Measurements from ENCODE around the gene NCK2. TPM values are rescaled to one million over a fixed set of nuclear protein-coding genes. Genes with fewer than 3 reads are reported as not detected.

The NCK2 gene
- total and polyA plus RNA-seq, 12 donors, result 18.5 to 45.1 (median 29.0) TPM

GRCh38 chr2:105907184-105907583, 162.5 kb downstream of the NCK2 start:
- Histone ChIP-seq H3K4me1 (peaks cover 0 to 42% (median 8%) of the 10 kb centered on the region in 9 donors), H3K27ac (peak overlapping the region in 2 of 10 donors; percentile 12 to 42), H3K27me3 (no peaks in the 10 kb centered on the region), H3K36me3 (no peaks in the 10 kb centered on the region), H3K4me3 (peak overlapping the region in 1 of 10 donors; percentile 0), H3K9me3 (no peaks in the 10 kb centered on the region)
- DNase-seq, result no peak
- WGBS, 2 donors, result 9 to 13% methylated on average over 4 of the region's 4 CpGs
- TF ChIP-seq CTCF (IDR thresholded peaks at IDR 0.05), result no peak
- intact Hi-C loops (cut with DNase I), result loop anchor here in 3 of 10 donors (5.0 to 10.0 kb wide), 3 partner anchors 178 to 332 kb away; no protein-coding TSS in a partner anchor
- peak in 6 of 8 donors; percentile 15 to 79 (median 58) for ATAC-seq

GRCh38 chr2:105909215-105909614, 164.5 kb downstream of the NCK2 start:
- DNase-seq, result peak in 1 of 2 donors; percentile 42
- TF ChIP-seq CTCF (IDR thresholded peaks at IDR 0.05), result no peak
- peak overlapping the region in 3 of 10 donors; percentile 2 to 16 (median 16) for H3K4me3 ChIP-seq
- peaks cover 0 to 10% (median 0%) of the 10 kb centered on the region in 11 donors for H3K9me3 ChIP-seq
- peak overlapping the region in 7 of 10 donors; percentile 13 to 61 (median 55) for H3K27ac ChIP-seq
- H3K36me3 ChIP-seq, result no peaks in the 10 kb centered on the region
- H3K4me1 ChIP-seq, result peaks cover 0 to 42% (median 8%) of the 10 kb centered on the region in 9 donors
- ATAC-seq, result peak in 6 of 8 donors; percentile 39 to 84 (median 60)
- WGBS, 2 donors, result 56 to 69% methylated on average over 4 of the region's 4 CpGs
- intact Hi-C loops (cut with DNase I), result loop anchor here in 3 of 10 donors (5.0 to 10.0 kb wide), 3 partner anchors 176 to 334 kb away; no protein-coding TSS in a partner anchor
- H3K27me3 ChIP-seq, result no peaks in the 10 kb centered on the region

- H3K27me3 ChIP-seq, result no peaks in the 10 kb centered on the region
- H3K4me1 ChIP-seq, result peaks cover 0 to 35% (median 8%) of the 10 kb centered on the region in 9 donors
- 92 to 93% methylated on average over 13 of the region's 13 CpGs for WGBS, 2 donors
- no peak for ATAC-seq
- DNase-seq, result no peak
- intact Hi-C loops (cut with DNase I), result no loop called here
- no peak overlapping the region for H3K4me3 ChIP-seq
- H3K27ac ChIP-seq, result peak overlapping the region in 1 of 10 donors; percentile 52
- peaks cover 0 to 25% (median 14%) of the 10 kb centered on the region in 11 donors for H3K9me3 ChIP-seq
- H3K36me3 ChIP-seq, result no peaks in the 10 kb centered on the region
- TF ChIP-seq CTCF (IDR thresholded peaks at IDR 0.05), result no peak
These were observed 166.0 kb downstream of the NCK2 start for GRCh38 chr2:105910497-105911238.

- no peak overlapping the region for H3K27ac ChIP-seq
- peaks cover 0 to 32% (median 8%) of the 10 kb centered on the region in 9 donors for H3K4me1 ChIP-seq
- TF ChIP-seq CTCF (IDR thresholded peaks at IDR 0.05), result no peak
- intact Hi-C loops (cut with DNase I), result no loop called here
- H3K9me3 ChIP-seq, result peaks cover 0 to 32% (median 16%) of the 10 kb centered on the region in 11 donors
- H3K4me3 ChIP-seq, result no peak overlapping the region
- H3K27me3 ChIP-seq, result no peaks in the 10 kb centered on the region
- H3K36me3 ChIP-seq, result no peaks in the 10 kb centered on the region
- ATAC-seq (no peak), DNase-seq (no peak)
- 92 to 94% methylated on average over 3 of the region's 3 CpGs for WGBS, 2 donors
These were observed 166.7 kb downstream of the NCK2 start for GRCh38 chr2:105911425-105911824.

All from heart right ventricle (tissue), 16 donors.